Gastrocnemius medialis (tissue), 4 donors: ENCODE data around the gene EXOC6. TPM values are rescaled to one million over a fixed set of nuclear protein-coding genes. Genes with fewer than 3 reads are reported as not detected.

Experiments used
- ATAC-seq, 2 donors: fragments of 150-250 bp; one replicate each; pipeline ENCODE4 v1.9.1; 2016
- DNase-seq, 2 donors: peaks; one replicate each; pipeline ENCODE4 v3.0.0-alpha.2; 2019
- H3K27ac ChIP-seq, 4 donors: fragments of 200-600 bp; sonication (generic); 1 replicate in 1 of 4; 2 replicates in 3 of 4; pipeline ENCODE4 v1.5.1; 2016 to 2018; ENCODE audit warnings: mild to moderate bottlenecking in 2 of 4, moderate library complexity in 1 of 4
- H3K27me3 ChIP-seq, 3 donors: fragments of 200-600 bp; sonication (generic) in 2 of 3; 1 replicate in 1 of 3; 2 replicates in 2 of 3; pipeline versions ENCODE4 v1.5.1 to v1.6.0; 2016 to 2019; ENCODE audit warnings: mild to moderate bottlenecking in 1 of 3, moderate library complexity in 1 of 3
- H3K36me3 ChIP-seq, 2 donors: fragments of 200-600 bp; sonication (generic) in 1 of 2; one replicate each; pipeline ENCODE4 v1.5.1; 2017 to 2018
- H3K4me1 ChIP-seq, 2 donors: fragments of 200-600 bp; sonication (generic) in 1 of 2; one replicate each; pipeline ENCODE4 v1.5.1; 2016 to 2017; ENCODE audit warnings: mild to moderate bottlenecking in 2 of 2
- H3K4me3 ChIP-seq, 4 donors: fragments of 200-600 bp; sonication (generic) in 3 of 4; 1 replicate in 1 of 4; 2 replicates in 3 of 4; pipeline ENCODE4 v1.5.1; 2016 to 2019; ENCODE audit warnings: mild to moderate bottlenecking in 2 of 4
- H3K9me3 ChIP-seq, 3 donors: fragments of 200-600 bp; sonication (generic) in 2 of 3; 1 replicate in 1 of 3; 2 replicates in 2 of 3; pipeline ENCODE4 v1.5.1; 2016 to 2019
- CTCF ChIP-seq, 5 experiments: fragments of 450-650 bp in 3 of 5; fragments of 200-600 bp in 2 of 5; sonication (generic) in 2 of 5; IDR thresholded peaks in 4 of 5; conservative IDR thresholded peaks in 1 of 5; 1 replicate in 4 of 5; 2 replicates in 1 of 5; pipeline ENCODE4 v1.5.1; 2016 to 2019; ENCODE audit warnings: antibody characterized with exemption in 5 of 5, mild to moderate bottlenecking in 3 of 5, moderate library complexity in 3 of 5
- POLR2A ChIP-seq, 2 donors: fragments of 450-650 bp; IDR thresholded peaks; one replicate each; pipeline ENCODE4 v1.6.1; 2017; ENCODE audit warnings: antibody characterized with exemption in 2 of 2, mild to moderate bottlenecking in 2 of 2, moderate library complexity in 2 of 2
- in situ Hi-C, 4 donors: fragments of 200-750 bp; cut with MboI; loops; one replicate each; pipeline versions ENCODE4 v1.15.0 to v1.8.0; 2017; ENCODE audit warnings: low sequenced_read_pairs in 4 of 4
- intact Hi-C: fragments of 100-400 bp; cut with DNase I; formaldehyde crosslinking; loops from one replicate; pipeline ENCODE4 v1.15.1; 2023; ENCODE audit warnings: low total_unique reads
- total RNA-seq, 4 donors: library from RNA; depleted of rRNA; stranded (reverse); fragments of >200 nt; gene quantifications; one replicate each; pipeline versions ENCODE4 v1.1.0 to v1.2.3, GENCODE V29; 2016

The EXOC6 gene
- total RNA-seq, 4 donors from 2014 or later, result 11.8 to 16.8 (median 14.6) TPM

- no peak for DNase-seq
- in situ Hi-C loops, result no loop called here
- intact Hi-C loops, result no loop called here
- ATAC-seq, result peak in 1 of 2 donors; percentile 50
- Histone ChIP-seq H3K4me1 (peaks cover 0 to 8% of the 10 kb centered on the region in 2 donors), H3K27ac (peak overlapping the region in 2 of 4 donors; percentile 17 to 28), H3K9me3 (no peaks in the 10 kb centered on the region), H3K4me3 (no peak overlapping the region), H3K36me3 (peaks cover 0 to 11% of the 10 kb centered on the region in 2 donors), H3K27me3 (no peaks in the 10 kb centered on the region)
- TF ChIP-seq POLR2A (IDR thresholded peaks at IDR 0.05), result no peak
- no peak for TF ChIP-seq CTCF (IDR thresholded peaks at IDR 0.05 in 4 of 5, conservative IDR thresholded peaks at IDR 0.05 in 1 of 5)
Measured at GRCh38 chr10:92961638-92962037, 113.3 kb downstream of the EXOC6 start.

- Histone ChIP-seq H3K36me3 (no peaks in the 10 kb centered on the region), H3K9me3 (no peaks in the 10 kb centered on the region), H3K4me3 (no peak overlapping the region), H3K27me3 (no peaks in the 10 kb centered on the region), H3K4me1 (peaks cover 0 to 8% of the 10 kb centered on the region in 2 donors), H3K27ac (no peak overlapping the region)
- ATAC-seq (no peak), DNase-seq (no peak)
- intact Hi-C loops (no loop called here), in situ Hi-C loops (no loop called here)
- TF ChIP-seq POLR2A (IDR thresholded peaks at IDR 0.05), result no peak
- TF ChIP-seq CTCF (IDR thresholded peaks at IDR 0.05 in 4 of 5, conservative IDR thresholded peaks at IDR 0.05 in 1 of 5), result peak; percentile 13 to 64 (median 46)
Measured at GRCh38 chr10:92965314-92965713, 117.0 kb downstream of the EXOC6 start.

GRCh38 chr10:92967641-92968040 is 119.3 kb downstream of the EXOC6 start:
- Histone ChIP-seq H3K36me3 (no peaks in the 10 kb centered on the region), H3K27ac (no peak overlapping the region), H3K4me1 (no peaks in the 10 kb centered on the region), H3K4me3 (no peak overlapping the region), H3K9me3 (no peaks in the 10 kb centered on the region), H3K27me3 (no peaks in the 10 kb centered on the region)
- DNase-seq (no peak), ATAC-seq (no peak)
- TF ChIP-seq POLR2A (IDR thresholded peaks at IDR 0.05) (no peak), CTCF (IDR thresholded peaks at IDR 0.05 in 4 of 5, conservative IDR thresholded peaks at IDR 0.05 in 1 of 5) (no peak)
- in situ Hi-C loops, result no loop called here
- intact Hi-C loops, result no loop called here

GRCh38 chr10:92969151-92969550 is 120.8 kb downstream of the EXOC6 start:
- H3K36me3 ChIP-seq, result no peaks in the 10 kb centered on the region
- ATAC-seq (no peak), DNase-seq (no peak)
- H3K27ac ChIP-seq, result no peak overlapping the region
- H3K4me3 ChIP-seq, result no peak overlapping the region
- no peaks in the 10 kb centered on the region for H3K27me3 ChIP-seq
- no peaks in the 10 kb centered on the region for H3K9me3 ChIP-seq
- intact Hi-C loops (no loop called here), in situ Hi-C loops (no loop called here)
- TF ChIP-seq POLR2A (IDR thresholded peaks at IDR 0.05), result no peak
- no peak for TF ChIP-seq CTCF (IDR thresholded peaks at IDR 0.05 in 4 of 5, conservative IDR thresholded peaks at IDR 0.05 in 1 of 5)
- no peaks in the 10 kb centered on the region for H3K4me1 ChIP-seq
